Adipose tissue (tissue), 3 donors: ENCODE measurements around the gene HSDL1. TPM values are rescaled to one million over a fixed set of nuclear protein-coding genes. Genes with fewer than 3 reads are reported as not detected.
"Not testable (repeated sequence)": the region's sequence is repeated elsewhere in the genome, so short reads cannot be mapped to it uniquely, and the experiment has no call there.

ENCODE experiments used
- H3K27ac ChIP-seq: one replicate; pipeline ENCODE4 v1.5.1; 2013; ENCODE audit warnings: low read depth, low read length
- WGBS, 3 donors: extraction: QIAGEN DNeasy Blood & Tissue Kit; methylation state at CpG; one replicate each; pipeline ENCODE4 v1.1.7; 2013; 5-methylcytosine and 5-hydroxymethylcytosine counted together
- polyA plus RNA-seq, 3 donors: library from polyadenylated mRNA; stranded (reverse); fragments of 200-250 nt; gene quantifications; one replicate each; pipeline ENCODE4 v1.2.3, GENCODE V29; 2013
- donor health status: healthy with polysubstance abuse.
- donor health status: Bipolar disorder and iron deficiency.
- donor health status: healthy.

HSDL1 gene
- polyA plus RNA-seq, 3 donors = 4.1 to 14.3 (median 6.4) TPM

DNA sequence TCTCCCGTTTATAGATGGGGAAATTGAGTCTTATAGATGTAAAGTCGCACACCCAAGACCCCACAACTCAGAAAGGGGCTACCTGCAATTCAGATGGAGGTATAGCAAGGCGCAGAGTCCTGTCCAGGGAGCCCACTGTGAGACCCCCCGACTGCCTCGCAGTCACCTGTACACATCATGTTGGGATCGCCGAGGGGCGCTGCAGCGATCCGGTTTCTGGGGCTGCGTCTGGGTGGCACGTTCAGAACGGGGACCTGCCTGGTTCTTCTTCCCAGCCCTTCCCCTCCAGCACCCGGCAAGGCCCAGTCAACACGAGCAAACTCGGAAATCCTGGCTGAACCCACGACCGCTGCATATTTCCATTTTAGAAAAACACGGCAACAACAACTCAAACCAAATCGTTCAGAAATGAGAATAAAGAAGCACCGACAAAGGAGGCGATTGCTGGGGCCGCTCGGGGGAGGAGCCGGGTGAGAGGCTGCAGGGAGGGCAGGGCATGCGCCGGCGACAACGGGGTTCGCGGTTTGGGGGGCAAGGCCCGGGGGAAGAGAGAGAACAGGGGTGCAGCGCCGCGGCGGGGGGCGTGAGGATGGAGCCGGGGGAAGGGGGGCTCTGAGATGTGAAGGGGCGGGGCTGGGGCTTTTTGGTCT is 643 bp downstream of the HSDL1 start:
- no peak overlapping the region for H3K27ac ChIP-seq
- 1 to 2% (median 1%) methylated on average over 38 to 39 of the region's 39 CpGs for WGBS, 3 donors

DNA sequence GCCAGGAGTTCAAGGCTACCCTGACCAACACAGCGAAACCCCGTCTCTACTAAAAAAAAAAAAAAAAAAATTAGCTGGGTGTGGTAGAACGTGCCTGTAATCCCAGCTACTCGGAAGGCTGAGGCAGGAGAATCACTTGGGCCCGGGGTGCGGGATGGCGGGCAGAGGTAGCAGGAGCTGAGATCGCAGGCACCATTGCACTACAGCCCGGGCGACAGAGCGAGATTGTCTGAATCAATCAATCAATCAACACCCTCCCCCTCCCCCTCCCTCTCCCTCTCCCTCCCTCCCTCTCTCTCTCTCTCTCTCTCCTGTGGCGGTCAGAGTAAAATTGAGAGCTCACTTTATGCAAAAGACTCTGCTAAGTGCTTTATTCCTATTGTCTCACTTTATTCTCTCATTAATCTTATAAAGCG is 1.2 kb downstream of the HSDL1 start:
- no peak overlapping the region for H3K27ac ChIP-seq
- WGBS, 3 donors = 20 to 47% (median 34%) methylated on average over 12 to 13 of the region's 13 CpGs

DNA sequence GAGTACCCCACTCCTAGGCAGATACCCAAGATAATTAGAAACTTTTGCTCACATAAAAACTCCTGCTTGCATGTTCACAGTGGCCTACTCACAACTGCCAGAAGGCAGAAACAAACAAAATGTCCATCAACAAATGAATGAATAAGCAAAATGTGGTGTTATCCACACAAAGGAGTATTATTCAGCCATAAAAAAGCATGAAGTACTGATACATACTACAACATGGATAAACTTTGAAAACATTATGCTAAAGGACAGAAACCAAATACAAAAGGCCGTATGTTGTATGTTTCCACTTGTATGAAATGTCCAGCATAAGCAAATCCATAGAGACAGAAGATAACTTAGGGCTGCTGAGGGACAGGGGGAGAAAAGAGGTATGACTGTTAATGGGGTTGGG is 1.9 kb downstream of the HSDL1 start:
- 92 to 100% (median 93%) methylated on average over 1 of the region's 1 CpG for WGBS, 3 donors
- H3K27ac ChIP-seq = no peak overlapping the region

DNA sequence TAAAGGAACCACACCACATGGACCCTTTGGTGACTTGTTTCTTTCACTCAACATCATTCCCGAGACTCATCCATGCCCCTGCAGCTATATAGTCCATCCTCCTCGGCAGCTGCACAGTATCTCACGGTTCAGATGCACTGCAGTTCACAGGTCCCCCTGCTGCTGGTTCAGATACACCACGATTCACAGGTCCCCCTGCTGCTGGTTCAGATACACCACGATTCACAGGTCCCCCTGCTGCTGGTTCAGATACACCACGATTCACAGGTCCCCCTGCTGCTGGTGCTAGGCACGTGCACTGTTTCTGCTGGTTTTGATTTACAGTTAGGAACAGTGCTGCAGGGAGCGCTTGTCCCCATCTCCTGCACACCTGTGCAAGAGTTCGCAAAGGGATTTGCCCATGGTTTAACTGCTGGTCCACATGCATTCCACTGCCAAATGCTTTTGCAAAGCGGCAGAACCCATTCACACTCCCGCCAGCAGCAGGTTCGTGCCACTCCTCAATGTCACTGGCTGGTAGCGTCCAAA is 3.8 kb downstream of the HSDL1 start:
- 67 to 81% (median 80%) methylated on average over 13 of the region's 13 CpGs for WGBS, 3 donors
- H3K27ac ChIP-seq = no peak overlapping the region

DNA sequence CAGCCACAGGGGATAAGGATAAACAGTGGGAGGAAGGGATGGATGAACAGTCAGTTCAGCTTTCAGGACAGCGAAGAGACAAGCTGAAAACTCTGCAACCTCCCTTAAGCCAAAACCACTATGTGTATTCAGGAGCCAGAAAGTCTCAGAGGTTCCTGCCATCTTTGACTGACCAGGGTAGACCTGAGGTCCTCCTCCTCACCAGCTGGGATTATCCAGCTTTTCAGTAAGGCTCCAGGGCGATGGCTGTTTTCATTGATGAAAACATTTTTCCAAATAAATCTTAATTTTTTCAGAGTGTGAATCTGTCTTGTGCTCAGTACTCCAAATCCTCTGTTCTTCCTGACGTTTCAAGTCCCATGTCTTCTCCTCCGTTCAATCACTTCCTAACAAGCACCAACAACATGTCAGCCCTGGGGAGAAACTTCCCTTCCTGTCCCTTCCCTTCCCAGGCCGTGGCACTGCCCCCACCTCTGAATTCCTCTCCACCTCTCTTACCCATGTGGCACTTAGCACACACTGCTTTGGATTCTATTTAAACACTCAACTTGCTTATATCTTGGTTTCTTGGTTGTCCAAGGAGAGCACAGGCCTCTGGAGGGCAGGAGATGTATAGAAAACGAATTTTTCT is 5.2 kb downstream of the HSDL1 start:
- H3K27ac ChIP-seq = no peak overlapping the region
- WGBS, 3 donors = 74 to 81% (median 79%) methylated on average over 6 of the region's 6 CpGs

DNA sequence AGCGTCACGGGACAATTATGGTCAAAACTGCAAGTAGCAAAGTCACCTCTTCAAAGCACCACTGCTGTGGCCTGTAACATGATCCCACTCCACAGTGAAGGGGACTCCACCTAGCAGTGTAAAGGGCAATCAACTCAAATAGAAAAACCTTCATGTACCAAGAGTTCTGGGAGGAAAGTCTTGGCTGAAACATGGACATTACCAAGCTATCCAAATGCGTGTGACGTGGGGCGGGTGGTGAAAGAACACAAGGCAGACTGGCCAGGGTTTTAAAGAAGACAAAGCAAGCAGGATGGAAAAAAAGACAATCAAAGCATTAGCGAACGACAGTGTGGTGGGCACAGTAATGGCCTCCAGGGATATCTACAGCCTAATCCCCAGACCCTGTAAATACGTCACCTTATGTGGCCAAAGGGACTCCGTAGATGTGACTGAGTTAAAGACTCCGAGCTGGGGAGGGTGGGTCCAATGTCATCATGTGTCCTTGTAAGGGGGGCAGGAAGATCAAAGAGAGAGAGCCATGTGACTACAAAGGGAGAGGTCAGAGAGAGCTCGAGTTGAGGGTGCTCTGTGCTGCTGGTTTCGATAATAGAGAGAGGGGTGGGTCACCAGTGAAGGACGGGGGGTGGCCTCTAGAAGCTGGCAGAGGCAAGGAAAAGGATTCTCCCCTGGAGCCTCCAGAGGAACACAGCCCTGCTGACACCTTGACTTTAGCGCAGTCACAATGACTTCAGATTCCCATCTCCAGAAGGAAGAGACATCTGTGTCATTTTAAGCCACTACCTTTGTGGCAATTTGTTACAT is 6.0 kb downstream of the HSDL1 start:
- H3K27ac ChIP-seq = no peak overlapping the region

DNA sequence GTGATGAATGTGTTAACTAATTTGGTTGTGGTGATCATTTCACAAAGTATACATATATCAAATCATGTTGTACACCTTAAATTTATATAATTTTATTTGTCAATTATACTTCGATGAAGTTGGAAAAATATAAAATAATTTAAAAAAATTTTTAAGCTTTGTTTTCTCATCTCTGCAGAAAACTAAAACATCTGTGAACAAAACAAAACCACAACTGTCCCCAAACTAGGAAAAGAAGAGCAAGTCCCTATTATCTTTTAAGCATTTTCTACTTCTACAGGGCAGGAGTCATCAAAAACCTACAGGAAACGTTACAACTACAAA is 6.5 kb downstream of the HSDL1 start:
- WGBS, 3 donors = 36 to 75% (median 64%) methylated on average over 2 of the region's 2 CpGs
- no peak overlapping the region for H3K27ac ChIP-seq

More for the DNA sequence above, 6.0 kb downstream of the HSDL1 start:
- 52 to 76% (median 74%) methylated on average over 14 of the region's 14 CpGs for WGBS, 3 donors

DNA sequence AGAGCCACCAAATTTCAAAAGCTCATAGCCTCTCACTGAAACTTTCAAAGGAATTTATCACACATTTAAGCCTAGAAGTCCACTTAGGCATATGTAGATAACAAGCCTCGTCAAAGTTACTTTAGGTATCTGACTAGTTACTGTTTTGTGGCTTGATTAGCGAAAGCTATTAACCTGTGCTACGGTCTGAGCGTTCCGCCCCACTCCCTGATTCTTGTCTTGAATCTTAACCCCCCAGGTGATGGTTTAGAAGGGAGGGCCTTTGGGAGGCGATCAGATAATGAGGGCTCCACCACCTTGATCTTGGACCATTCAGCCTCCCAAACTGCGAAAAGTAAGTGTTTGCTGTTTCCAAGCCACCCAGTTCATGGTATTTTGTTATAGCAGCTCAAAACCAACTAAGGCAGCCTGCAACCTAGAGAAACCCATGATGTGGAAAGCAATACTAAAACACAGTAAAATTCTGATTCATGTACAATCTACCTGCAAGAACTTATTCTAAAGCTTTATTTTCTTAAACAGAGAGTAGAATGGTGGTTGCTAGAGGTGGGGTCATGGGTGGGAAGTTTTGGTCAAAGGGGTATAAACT is 7.1 kb downstream of the HSDL1 start:
- H3K27ac ChIP-seq = no peak overlapping the region
- WGBS, 3 donors = 91 to 94% (median 94%) methylated on average over 7 of the region's 7 CpGs

DNA sequence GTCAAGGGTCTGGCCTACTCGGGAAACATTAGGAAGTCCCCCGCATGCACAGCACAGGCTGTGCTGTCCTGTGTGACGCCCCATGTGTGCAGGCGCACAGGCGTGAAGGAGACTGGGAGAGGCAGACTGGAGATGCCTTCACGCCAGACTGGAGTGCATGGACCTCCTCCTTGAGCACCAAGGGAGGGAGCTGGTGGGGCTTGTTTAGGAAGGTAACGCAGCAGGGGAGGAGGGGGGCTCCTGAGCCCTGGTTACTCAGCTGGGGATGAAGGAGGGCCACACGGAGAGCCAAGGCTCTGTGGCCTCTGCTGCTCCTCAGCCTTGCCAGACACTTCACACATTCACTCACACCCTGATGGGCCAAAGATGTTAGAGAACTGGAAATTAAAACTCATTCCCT is 7.7 kb downstream of the HSDL1 start:
- H3K27ac ChIP-seq = no peak overlapping the region
- 88 to 92% (median 91%) methylated on average over 8 of the region's 8 CpGs for WGBS, 3 donors

DNA sequence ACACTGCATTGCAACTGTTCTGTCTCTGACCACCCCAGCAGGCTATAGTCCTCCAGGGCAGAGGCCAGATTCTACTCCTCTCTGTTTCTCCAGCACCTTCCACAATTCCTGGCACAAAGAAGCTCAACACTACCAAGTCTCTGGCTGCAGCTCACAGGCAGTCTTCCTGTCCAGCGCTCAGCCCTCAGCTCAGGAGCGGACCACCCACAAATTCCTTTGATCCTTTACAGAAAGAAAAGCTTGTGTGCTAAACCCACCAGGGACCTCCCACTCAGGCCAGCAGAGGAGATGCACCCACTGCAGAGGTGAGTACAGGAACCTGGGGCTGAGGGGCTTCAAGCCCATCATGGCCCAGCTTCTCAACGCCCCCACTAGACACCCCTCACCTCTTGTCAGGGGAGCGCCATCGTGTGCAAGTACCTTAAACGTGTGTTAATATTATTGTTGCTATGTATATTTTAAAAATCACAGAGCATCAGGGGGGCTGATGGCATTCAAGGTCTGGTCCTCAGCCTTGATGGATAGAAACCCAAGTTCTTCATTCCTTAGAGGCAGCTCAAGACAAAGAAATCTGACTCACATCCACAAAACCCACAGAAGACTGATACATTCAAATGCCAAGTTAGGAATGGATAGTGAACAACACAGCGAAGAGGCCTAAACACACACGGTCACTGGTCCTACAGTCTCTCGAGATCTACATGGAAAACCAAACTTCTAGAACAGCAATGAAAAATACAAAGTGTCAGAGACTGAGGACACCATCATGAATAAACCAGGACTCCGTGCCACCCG is 8.4 kb downstream of the HSDL1 start:
- H3K27ac ChIP-seq = no peak overlapping the region
- 89 to 93% (median 91%) methylated on average over 11 of the region's 11 CpGs for WGBS, 3 donors

DNA sequence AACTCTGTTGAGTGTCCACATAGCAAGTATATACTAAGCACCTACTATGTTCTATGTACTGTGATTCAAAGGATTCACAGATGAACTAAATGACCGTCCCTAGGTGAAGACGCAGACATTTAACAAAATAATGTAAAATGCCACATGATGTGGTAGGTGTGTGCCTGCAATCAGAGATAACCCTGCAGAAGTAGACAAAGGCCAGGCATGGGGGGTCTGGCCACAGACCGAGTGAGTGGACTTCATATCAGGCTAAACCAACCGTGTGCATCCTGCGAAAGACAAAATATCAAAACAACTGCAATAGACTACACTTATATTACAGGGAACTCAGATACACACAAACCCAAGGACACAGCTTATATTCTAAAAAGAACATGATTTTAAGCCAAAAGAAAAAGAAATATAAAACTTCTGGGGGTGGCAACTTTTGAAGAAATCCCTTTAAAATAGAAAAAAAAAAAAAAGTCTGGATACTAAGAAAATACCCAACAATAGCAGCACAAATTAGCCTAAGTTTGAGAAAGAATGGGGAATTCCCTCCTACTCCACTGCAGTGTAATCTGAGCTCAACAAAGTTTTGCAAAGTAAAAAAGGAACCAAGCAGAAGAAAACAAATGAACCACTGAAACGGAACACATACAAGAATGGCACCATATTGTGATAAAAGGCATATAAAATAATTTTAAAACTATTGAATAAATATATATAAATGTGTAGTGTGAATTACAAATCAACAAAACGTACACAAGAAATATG is 12.3 kb downstream of the HSDL1 start:
- 87 to 93% (median 93%) methylated on average over 7 of the region's 7 CpGs for WGBS, 3 donors
- no peak overlapping the region for H3K27ac ChIP-seq

DNA sequence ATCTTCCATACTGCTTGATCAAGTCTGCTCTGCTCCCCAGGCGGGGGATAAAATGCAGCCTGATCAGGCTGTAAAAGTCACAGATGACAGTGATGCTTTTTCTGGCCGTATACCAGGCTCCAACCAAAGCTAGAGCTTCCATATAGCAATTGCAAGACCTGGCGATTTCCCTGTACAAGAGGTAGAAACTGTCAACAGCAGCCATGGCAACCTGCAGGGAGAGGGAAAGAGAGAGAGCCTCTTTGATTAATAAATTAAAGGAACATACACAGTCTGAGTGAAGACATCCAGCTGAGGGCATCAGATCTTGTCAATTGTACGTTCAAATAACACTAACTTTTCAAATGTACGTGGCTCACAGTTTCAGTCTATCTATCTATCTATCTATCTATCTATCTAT is 13.9 kb downstream of the HSDL1 start:
- WGBS, 3 donors = 79 to 90% (median 88%) methylated on average over 5 of the region's 5 CpGs
- no peak overlapping the region for H3K27ac ChIP-seq

DNA sequence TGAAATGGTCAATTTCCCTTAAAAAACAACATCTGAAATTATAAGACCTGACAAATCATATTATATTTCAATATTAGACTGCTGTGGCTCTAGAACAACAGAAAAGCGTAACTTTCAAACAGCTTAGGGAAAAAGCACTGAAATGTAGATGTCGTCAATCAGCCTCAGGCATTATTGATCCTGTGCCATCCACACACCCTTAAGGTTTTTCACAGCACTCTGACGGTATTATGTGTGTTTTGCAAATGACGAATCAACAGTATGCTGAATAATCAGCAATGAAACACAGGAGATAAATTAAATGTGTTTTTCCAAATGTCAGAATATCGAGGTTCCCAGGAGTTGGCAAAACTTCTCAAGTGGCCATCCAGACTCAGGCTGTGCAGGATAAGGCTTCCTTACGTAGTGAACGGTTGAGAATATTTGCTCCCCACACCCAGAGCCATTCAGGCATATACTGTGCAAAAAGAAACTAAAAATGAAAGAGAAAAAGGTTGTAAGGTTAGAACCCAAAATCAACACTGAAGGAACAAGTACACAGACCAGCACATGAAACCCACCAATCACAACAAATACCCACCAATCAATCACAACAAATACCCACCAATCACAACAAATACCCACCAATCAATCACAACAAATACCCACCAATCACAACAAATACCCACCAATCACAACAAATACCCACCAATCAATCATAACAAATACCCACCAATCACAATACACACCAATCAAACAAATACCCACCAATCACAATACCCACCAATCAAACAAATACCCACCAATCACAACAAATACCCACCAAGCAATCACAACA is 20.5 kb downstream of the HSDL1 start:
- 84 to 95% (median 91%) methylated on average over 7 of the region's 7 CpGs for WGBS, 3 donors
- H3K27ac ChIP-seq = no peak overlapping the region

DNA sequence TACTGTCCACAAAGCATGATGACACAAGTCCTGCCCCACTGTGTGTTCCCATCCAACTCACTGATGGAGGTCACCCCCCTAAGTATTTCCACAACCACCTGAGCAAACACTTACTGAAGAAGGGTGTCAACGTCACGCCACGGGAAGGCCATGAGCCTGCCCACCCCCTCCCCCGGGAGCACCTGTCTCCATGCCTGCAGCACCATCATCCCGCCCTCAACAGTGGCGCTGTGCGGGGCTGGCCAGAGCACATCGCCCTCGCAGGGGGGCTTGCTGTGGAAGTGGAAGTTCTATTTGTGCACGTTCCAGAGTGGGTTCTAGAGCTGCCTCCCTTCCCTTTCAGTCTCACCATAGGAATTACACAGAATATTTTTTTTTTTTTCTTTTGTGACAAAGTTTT is 24.0 kb downstream of the HSDL1 start:
- H3K27ac ChIP-seq = no peak overlapping the region
- WGBS, 3 donors = 75 to 90% (median 88%) methylated on average over 10 of the region's 10 CpGs

DNA sequence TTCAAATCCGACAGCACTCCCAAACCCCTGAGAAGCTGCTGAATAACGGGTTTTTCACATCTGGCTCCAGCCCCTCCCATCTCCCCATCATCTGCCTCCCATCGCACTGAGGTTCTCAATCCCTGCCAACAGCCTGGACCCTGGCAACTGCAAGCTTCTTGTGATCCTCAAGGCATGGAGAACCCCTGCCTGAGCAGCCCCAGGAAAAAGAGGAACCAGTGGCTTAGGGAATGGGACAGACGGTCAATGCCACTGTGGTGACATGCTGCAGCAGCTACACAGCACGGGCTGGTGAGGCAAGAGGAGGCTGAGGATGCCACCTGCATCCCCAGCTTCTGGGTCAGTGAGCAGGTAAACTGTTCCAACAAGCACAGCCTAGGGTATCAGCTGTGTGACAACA is 25.0 kb downstream of the HSDL1 start:
- WGBS, 3 donors = 62 to 67% (median 63%) methylated on average over 5 of the region's 5 CpGs

DNA sequence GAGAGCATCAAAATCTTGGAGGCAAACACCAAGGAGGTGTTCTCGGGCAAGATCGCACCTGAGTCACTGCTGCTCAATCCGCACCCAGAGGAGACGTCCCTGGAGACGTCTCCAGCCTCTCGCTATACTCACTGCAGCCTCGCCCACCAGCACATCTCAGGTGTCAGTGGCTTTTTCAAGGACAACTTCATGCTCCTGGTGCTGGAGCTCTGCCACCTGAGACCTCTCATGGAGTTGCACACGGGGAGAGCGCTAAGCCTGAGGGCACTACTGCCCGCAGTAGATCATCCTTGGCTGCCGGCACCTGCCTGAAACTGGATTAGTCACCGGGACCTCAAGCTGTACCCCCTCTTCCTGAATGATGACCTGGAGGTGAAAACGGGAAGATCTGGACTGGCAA is 25.6 kb downstream of the HSDL1 start:
- WGBS, 3 donors = 82 to 90% (median 86%) methylated on average over 13 of the region's 13 CpGs
- H3K27ac ChIP-seq = no peak overlapping the region

More for the DNA sequence above, 25.0 kb downstream of the HSDL1 start:
- H3K27ac ChIP-seq = no peak overlapping the region

DNA sequence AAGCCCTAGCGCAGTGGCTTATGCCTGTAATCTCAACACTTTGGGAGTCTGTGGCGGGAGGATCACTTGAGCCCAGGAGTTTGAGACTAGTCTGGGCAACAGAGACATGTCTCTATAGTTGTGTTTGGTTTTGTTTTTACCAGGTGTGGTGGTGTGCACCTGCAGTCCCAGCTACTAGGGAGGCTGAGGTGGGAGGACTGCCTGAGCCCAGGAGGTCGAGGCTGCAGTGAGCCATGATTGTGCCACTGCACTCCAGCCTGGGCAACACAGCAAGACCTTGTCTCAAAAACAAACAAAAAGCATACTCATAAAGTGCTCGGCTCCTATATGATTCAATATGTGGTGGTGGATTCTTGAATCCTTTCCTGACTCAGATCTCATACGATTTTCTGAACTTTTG is 26.7 kb downstream of the HSDL1 start:
- 90 to 94% (median 93%) methylated on average over 5 of the region's 5 CpGs for WGBS, 3 donors
- not testable (repeated sequence) for H3K27ac ChIP-seq
